K562 (cell line): ENCODE measurements around the gene ASXL2. TPM values are rescaled to one million over a fixed set of nuclear protein-coding genes. Genes with fewer than 3 reads are reported as not detected.
A peak's percentile ranks its signal among the peaks of the same experiment; 100 is the strongest.

Experiments used
- ARID3B ChIP-seq: fragments of 250-450 bp; sonication (Bioruptor Pico); IDR thresholded peaks from 2 replicates; pipeline ENCODE4 v1.4.0; 2020; ENCODE audit warnings: borderline replicate concordance
- ATF4 ChIP-seq: fragments of 450-650 bp; formaldehyde crosslinking; IDR thresholded peaks from 2 replicates; pipeline ENCODE4 v1.4.0; 2022; ENCODE audit warnings: mild to moderate bottlenecking, moderate library complexity
- EZH2 ChIP-seq: IDR thresholded peaks from 2 replicates; pipeline ENCODE4 v1.6.1; 2012; ENCODE audit warnings: low read depth, mild to moderate bottlenecking, inconsistent platforms, low read length, borderline replicate concordance
- KDM5B ChIP-seq: fragments of 200-600 bp; sonication (generic); IDR thresholded peaks from 2 replicates; pipeline ENCODE4 v1.6.1; 2012; ENCODE audit warnings: low read depth, mild to moderate bottlenecking, moderate library complexity, low read length, control low read depth, inconsistent platforms; ENCODE audit not compliant: insufficient replicate concordance
- MED1 ChIP-seq: sonication (generic); formaldehyde crosslinking; IDR thresholded peaks from 2 replicates; pipeline ENCODE4 v1.8.1; 2023; ENCODE audit warnings: missing genetic modification reagents, borderline replicate concordance
- MTF1 ChIP-seq: fragments of 250-450 bp; sonication (Bioruptor Pico); IDR thresholded peaks from 2 replicates; pipeline ENCODE4 v1.9.0; 2021; ENCODE audit warnings: moderate library complexity, mild to moderate bottlenecking, inconsistent platforms, borderline replicate concordance
- POLR3A ChIP-seq: IDR thresholded peaks from 2 replicates; pipeline ENCODE4 v1.6.1; 2011; ENCODE audit warnings: borderline replicate concordance, mild to moderate bottlenecking, moderate library complexity; ENCODE audit not compliant: insufficient read length, insufficient read depth; ENCODE audit errors: extremely low read depth
- RAD51 ChIP-seq: fragments of 450-650 bp; IDR thresholded peaks from 2 replicates; pipeline ENCODE4 v1.7.1; 2016; ENCODE audit warnings: low read depth, mild to moderate bottlenecking, borderline replicate concordance
- SREBF1 ChIP-seq: fragments of 150-350 bp; IDR thresholded peaks from 2 replicates; pipeline ENCODE4 v1.6.1; 2014; ENCODE audit warnings: antibody characterized with exemption, low read depth, low read length, borderline replicate concordance
- TFAM ChIP-seq: fragments of 250-450 bp; sonication (Bioruptor Pico); conservative IDR thresholded peaks from 2 replicates; pipeline ENCODE4 v1.5.0; 2021; ENCODE audit warnings: mild to moderate bottlenecking, moderate library complexity
- ZFP1 ChIP-seq: fragments of 450-650 bp; formaldehyde crosslinking; IDR thresholded peaks from 2 replicates; pipeline ENCODE4 v1.4.0; 2020; ENCODE audit warnings: mild to moderate bottlenecking, mixed read lengths
- ZNF79 ChIP-seq: fragments of 250-450 bp; sonication (Bioruptor Pico); IDR thresholded peaks from 2 replicates; pipeline ENCODE4 v1.4.0; 2020; ENCODE audit warnings: low read depth, mild to moderate bottlenecking, moderate library complexity
- ZZZ3 ChIP-seq: fragments of 450-650 bp; IDR thresholded peaks from 2 replicates; pipeline ENCODE4 v1.6.1; 2016; ENCODE audit warnings: antibody characterized with exemption, mild to moderate bottlenecking, moderate library complexity
- polyA plus RNA-seq, 8 experiments: library from polyadenylated mRNA; depleted of rRNA in 4 of 8; stranded (reverse) in 5 of 8; unstranded in 3 of 8; fragments of >200 nt; fragmentation: Nextera tagmentation in 2 of 8; fragmentation: Illumina TruSeq in 1 of 8; extraction: Ambion mirVana in 2 of 8; extraction: Trizol in 1 of 8; gene quantifications; 2 replicates each; pipeline versions ENCODE4 v1.2.1 to v1.2.3, GENCODE V29; 2011 to 2014; ENCODE audit warnings: inconsistent platforms in 1 of 8, missing spikeins in 1 of 8
- total RNA-seq, 7 experiments: library from RNA; depleted of rRNA in 6 of 7; stranded (reverse); fragments of >200 nt in 6 of 7; fragmentation: Illumina TruSeq in 2 of 7; extraction: Trizol in 2 of 7; gene quantifications; 2 replicates each; pipeline versions ENCODE4 v1.2.1 to v1.2.3, GENCODE V29; 2011 to 2021; ENCODE audit warnings: low replicate concordance in 1 of 7
- TF ChIP-seq, protein P1 (sequence below): sonication (generic); formaldehyde crosslinking; IDR thresholded peaks from 2 replicates; pipeline ENCODE4 v1.8.1; 2023; ENCODE audit warnings: mild to moderate bottlenecking, missing genetic modification reagents
- TF ChIP-seq, protein P2 (sequence below): sonication (generic); formaldehyde crosslinking; IDR thresholded peaks from 2 replicates; pipeline ENCODE4 v1.8.0; 2022; ENCODE audit warnings: mild to moderate bottlenecking, low read depth, missing genetic modification reagents
- TF ChIP-seq, protein P3 (sequence below), 2 experiments: fragments of 450-650 bp in 1 of 2; sonication (generic) in 1 of 2; formaldehyde crosslinking in 1 of 2; IDR thresholded peaks in 1 of 2; conservative IDR thresholded peaks in 1 of 2; 2 replicates each; pipeline versions ENCODE4 v1.6.1 to v1.8.1; 2016 to 2023; ENCODE audit warnings: mild to moderate bottlenecking in 2 of 2, moderate library complexity in 2 of 2, inconsistent platforms in 1 of 2, missing genetic modification reagents in 1 of 2
- TF ChIP-seq, protein P4 (sequence below): fragments of 250-450 bp; sonication (Bioruptor Pico); IDR thresholded peaks from 2 replicates; pipeline ENCODE4 v1.8.0; 2021; ENCODE audit warnings: moderate library complexity, mild to moderate bottlenecking, inconsistent platforms

The ASXL2 gene
- total and polyA plus RNA-seq, 9 of the 15 experiments (the other 6 are each of a cell fraction or from before 2014, with no cell fraction given): 2.2 to 25.9 (median 9.0) TPM

GRCh38 chr2:25851740-25852503 is 26.4 kb downstream of the ASXL2 start (continued):
- TF ChIP-seq SREBF1 (no peak), ZFP1 (CRISPR knock-in tag) (no peak), ATF4 (no peak), POLR3A (no peak), MTF1 (CRISPR knock-in tag) (no peak), ZZZ3 (no peak), ZNF79 (no peak), MED1 (CRISPR knock-in tag) (no peak), KDM5B (no peak), EZH2 (no peak), TFAM (CRISPR knock-in tag) (no peak), RAD51 (peak; percentile 38; the same call in 1 of the 2 replicates), ARID3B (CRISPR knock-in tag) (no peak)
- TF ChIP-seq, protein P1, sequence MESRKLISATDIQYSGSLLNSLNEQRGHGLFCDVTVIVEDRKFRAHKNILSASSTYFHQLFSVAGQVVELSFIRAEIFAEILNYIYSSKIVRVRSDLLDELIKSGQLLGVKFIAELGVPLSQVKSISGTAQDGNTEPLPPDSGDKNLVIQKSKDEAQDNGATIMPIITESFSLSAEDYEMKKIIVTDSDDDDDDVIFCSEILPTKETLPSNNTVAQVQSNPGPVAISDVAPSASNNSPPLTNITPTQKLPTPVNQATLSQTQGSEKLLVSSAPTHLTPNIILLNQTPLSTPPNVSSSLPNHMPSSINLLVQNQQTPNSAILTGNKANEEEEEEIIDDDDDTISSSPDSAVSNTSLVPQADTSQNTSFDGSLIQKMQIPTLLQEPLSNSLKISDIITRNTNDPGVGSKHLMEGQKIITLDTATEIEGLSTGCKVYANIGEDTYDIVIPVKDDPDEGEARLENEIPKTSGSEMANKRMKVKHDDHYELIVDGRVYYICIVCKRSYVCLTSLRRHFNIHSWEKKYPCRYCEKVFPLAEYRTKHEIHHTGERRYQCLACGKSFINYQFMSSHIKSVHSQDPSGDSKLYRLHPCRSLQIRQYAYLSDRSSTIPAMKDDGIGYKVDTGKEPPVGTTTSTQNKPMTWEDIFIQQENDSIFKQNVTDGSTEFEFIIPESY (CRISPR knock-in tag): 0 out of 2 replicates have a peak, but pooled peaks have one; percentile 42
- TF ChIP-seq, protein P2, sequence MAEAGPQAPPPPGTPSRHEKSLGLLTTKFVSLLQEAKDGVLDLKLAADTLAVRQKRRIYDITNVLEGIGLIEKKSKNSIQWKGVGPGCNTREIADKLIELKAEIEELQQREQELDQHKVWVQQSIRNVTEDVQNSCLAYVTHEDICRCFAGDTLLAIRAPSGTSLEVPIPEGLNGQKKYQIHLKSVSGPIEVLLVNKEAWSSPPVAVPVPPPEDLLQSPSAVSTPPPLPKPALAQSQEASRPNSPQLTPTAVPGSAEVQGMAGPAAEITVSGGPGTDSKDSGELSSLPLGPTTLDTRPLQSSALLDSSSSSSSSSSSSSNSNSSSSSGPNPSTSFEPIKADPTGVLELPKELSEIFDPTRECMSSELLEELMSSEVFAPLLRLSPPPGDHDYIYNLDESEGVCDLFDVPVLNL (CRISPR knock-in tag): no peak
- TF ChIP-seq, protein P3, sequence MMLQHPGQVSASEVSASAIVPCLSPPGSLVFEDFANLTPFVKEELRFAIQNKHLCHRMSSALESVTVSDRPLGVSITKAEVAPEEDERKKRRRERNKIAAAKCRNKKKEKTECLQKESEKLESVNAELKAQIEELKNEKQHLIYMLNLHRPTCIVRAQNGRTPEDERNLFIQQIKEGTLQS (IDR thresholded peaks at IDR 0.05): peak; percentile 62; the same call in 1 of the 2 replicates
- TF ChIP-seq, protein P3 (CRISPR knock-in tag; conservative IDR thresholded peaks at IDR 0.05): no peak
- TF ChIP-seq, protein P4, sequence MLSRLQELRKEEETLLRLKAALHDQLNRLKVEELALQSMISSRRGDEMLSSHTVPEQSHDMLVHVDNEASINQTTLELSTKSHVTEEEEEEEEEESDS: no peak
